GM23338 (cell line): ENCODE measurements around the gene INO80C.

Experiments used
- EZH2 ChIP-seq: fragments of 200-600 bp; sonication (generic); IDR thresholded peaks from one replicate; pipeline ENCODE4 v1.8.0; 2017; ENCODE audit warnings: antibody characterized with exemption, mild to moderate bottlenecking, low read depth; ENCODE audit not compliant: unreplicated experiment
- POLR2AphosphoS5 ChIP-seq: IDR thresholded peaks from 2 replicates; pipeline ENCODE4 v1.6.1; 2016; ENCODE audit warnings: antibody characterized with exemption, low read depth
- TF ChIP-seq, protein P1 (sequence below), 2 experiments: fragments of 200-600 bp in 1 of 2; sonication (generic) in 1 of 2; conservative IDR thresholded peaks; 2 replicates each; pipeline versions ENCODE4 v1.5.1 to v1.6.1; 2016 to 2017; ENCODE audit warnings: antibody characterized with exemption in 2 of 2, low read depth in 2 of 2, mild to moderate bottlenecking in 2 of 2, moderate library complexity in 1 of 2
- TF ChIP-seq, protein P2 (sequence below): IDR thresholded peaks from one replicate; pipeline ENCODE4 v1.6.1; 2018; ENCODE audit warnings: antibody characterized with exemption; ENCODE audit not compliant: unreplicated experiment

GRCh38 chr18:35508746-35509338, 11.1 kb upstream of the INO80C start:
- TF ChIP-seq, protein P1, sequence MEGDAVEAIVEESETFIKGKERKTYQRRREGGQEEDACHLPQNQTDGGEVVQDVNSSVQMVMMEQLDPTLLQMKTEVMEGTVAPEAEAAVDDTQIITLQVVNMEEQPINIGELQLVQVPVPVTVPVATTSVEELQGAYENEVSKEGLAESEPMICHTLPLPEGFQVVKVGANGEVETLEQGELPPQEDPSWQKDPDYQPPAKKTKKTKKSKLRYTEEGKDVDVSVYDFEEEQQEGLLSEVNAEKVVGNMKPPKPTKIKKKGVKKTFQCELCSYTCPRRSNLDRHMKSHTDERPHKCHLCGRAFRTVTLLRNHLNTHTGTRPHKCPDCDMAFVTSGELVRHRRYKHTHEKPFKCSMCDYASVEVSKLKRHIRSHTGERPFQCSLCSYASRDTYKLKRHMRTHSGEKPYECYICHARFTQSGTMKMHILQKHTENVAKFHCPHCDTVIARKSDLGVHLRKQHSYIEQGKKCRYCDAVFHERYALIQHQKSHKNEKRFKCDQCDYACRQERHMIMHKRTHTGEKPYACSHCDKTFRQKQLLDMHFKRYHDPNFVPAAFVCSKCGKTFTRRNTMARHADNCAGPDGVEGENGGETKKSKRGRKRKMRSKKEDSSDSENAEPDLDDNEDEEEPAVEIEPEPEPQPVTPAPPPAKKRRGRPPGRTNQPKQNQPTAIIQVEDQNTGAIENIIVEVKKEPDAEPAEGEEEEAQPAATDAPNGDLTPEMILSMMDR (conservative IDR thresholded peaks at IDR 0.05; ENCODE audit: low read depth in 2 of 2), result no peak
- TF ChIP-seq, protein P2, sequence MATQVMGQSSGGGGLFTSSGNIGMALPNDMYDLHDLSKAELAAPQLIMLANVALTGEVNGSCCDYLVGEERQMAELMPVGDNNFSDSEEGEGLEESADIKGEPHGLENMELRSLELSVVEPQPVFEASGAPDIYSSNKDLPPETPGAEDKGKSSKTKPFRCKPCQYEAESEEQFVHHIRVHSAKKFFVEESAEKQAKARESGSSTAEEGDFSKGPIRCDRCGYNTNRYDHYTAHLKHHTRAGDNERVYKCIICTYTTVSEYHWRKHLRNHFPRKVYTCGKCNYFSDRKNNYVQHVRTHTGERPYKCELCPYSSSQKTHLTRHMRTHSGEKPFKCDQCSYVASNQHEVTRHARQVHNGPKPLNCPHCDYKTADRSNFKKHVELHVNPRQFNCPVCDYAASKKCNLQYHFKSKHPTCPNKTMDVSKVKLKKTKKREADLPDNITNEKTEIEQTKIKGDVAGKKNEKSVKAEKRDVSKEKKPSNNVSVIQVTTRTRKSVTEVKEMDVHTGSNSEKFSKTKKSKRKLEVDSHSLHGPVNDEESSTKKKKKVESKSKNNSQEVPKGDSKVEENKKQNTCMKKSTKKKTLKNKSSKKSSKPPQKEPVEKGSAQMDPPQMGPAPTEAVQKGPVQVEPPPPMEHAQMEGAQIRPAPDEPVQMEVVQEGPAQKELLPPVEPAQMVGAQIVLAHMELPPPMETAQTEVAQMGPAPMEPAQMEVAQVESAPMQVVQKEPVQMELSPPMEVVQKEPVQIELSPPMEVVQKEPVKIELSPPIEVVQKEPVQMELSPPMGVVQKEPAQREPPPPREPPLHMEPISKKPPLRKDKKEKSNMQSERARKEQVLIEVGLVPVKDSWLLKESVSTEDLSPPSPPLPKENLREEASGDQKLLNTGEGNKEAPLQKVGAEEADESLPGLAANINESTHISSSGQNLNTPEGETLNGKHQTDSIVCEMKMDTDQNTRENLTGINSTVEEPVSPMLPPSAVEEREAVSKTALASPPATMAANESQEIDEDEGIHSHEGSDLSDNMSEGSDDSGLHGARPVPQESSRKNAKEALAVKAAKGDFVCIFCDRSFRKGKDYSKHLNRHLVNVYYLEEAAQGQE, result no peak
- TF ChIP-seq POLR2AphosphoS5 (no peak), EZH2 (no peak)
